Right atrium auricular region (tissue), 2 donors: Measurements from ENCODE around the gene EFNB3. TPM values are rescaled to one million over a fixed set of nuclear protein-coding genes. Genes with fewer than 3 reads are reported as not detected.

ENCODE experiments used
- DNase-seq: peaks from one replicate; pipeline ENCODE4 v3.0.0-alpha.2; 2019; ENCODE audit warnings: low spot score
- H3K27ac ChIP-seq, 2 donors: fragments of 200-600 bp; sonication (generic); 1 replicate in 1 of 2; 2 replicates in 1 of 2; pipeline ENCODE4 v1.5.1; 2016 to 2019
- H3K27me3 ChIP-seq, 2 donors: fragments of 200-600 bp; sonication (generic); one replicate each; pipeline versions ENCODE4 v1.5.1 to v1.6.0; 2017 to 2019
- H3K36me3 ChIP-seq: fragments of 200-600 bp; sonication (generic); one replicate; pipeline ENCODE4 v1.5.1; 2016
- H3K4me1 ChIP-seq, 2 donors: fragments of 200-600 bp; sonication (generic); one replicate each; pipeline versions ENCODE4 v1.5.1 to v1.6.0; 2017 to 2019
- H3K4me3 ChIP-seq, 2 donors: fragments of 200-600 bp; sonication (generic); 1 replicate in 1 of 2; 2 replicates in 1 of 2; pipeline ENCODE4 v1.5.1; 2017 to 2019; ENCODE audit warnings: mild to moderate bottlenecking in 1 of 2, moderate library complexity in 1 of 2
- H3K9me3 ChIP-seq, 2 donors: fragments of 200-600 bp; sonication (generic); one replicate each; pipeline ENCODE4 v1.5.1; 2019
- CTCF ChIP-seq, 2 donors: fragments of 200-600 bp; sonication (generic); IDR thresholded peaks; one replicate each; pipeline ENCODE4 v1.5.1; 2019; ENCODE audit warnings: antibody characterized with exemption in 2 of 2
- total RNA-seq, 2 donors: library from RNA; depleted of rRNA; stranded (reverse); fragments of >200 nt; gene quantifications; one replicate each; pipeline ENCODE4 v1.1.0, GENCODE V29; 2016

The EFNB3 gene
- total RNA-seq, 2 donors from 2014 or later: 2.1 to 5.9 TPM

GRCh38 chr17:7713782-7714181 is 8.8 kb downstream of the EFNB3 start:
- no peaks in the 10 kb centered on the region for H3K27me3 ChIP-seq
- H3K9me3 ChIP-seq: no peaks in the 10 kb centered on the region
- H3K36me3 ChIP-seq: no peaks in the 10 kb centered on the region
- no peak for DNase-seq
- no peak overlapping the region for H3K27ac ChIP-seq
- H3K4me3 ChIP-seq: no peak overlapping the region
- peaks cover 0 to 21% of the 10 kb centered on the region in 2 donors for H3K4me1 ChIP-seq
- no peak for TF ChIP-seq CTCF (IDR thresholded peaks at IDR 0.05)

- Histone ChIP-seq H3K27me3 (no peaks in the 10 kb centered on the region), H3K36me3 (no peaks in the 10 kb centered on the region)
These were observed 10.0 kb downstream of the EFNB3 start for GRCh38 chr17:7714721-7715594.

GRCh38 chr17:7715936-7716886 is 11.2 kb downstream of the EFNB3 start:
- peaks cover 0 to 21% of the 10 kb centered on the region in 2 donors for H3K4me1 ChIP-seq
- no peaks in the 10 kb centered on the region for H3K36me3 ChIP-seq
- no peaks in the 10 kb centered on the region for H3K27me3 ChIP-seq
- peak overlapping the region; percentile 63 to 69 for H3K27ac ChIP-seq
- DNase-seq: no peak
- no peaks in the 10 kb centered on the region for H3K9me3 ChIP-seq
- peak overlapping the region; percentile 60 to 64 for H3K4me3 ChIP-seq
- no peak for TF ChIP-seq CTCF (IDR thresholded peaks at IDR 0.05)

More at GRCh38 chr17:7714721-7715594, 10.0 kb downstream of the EFNB3 start:
- Histone ChIP-seq H3K4me3 (no peak overlapping the region), H3K27ac (no peak overlapping the region), H3K4me1 (peaks cover 0 to 21% of the 10 kb centered on the region in 2 donors), H3K9me3 (no peaks in the 10 kb centered on the region)
- TF ChIP-seq CTCF (IDR thresholded peaks at IDR 0.05): no peak
- no peak for DNase-seq

- Histone ChIP-seq H3K27me3 (no peaks in the 10 kb centered on the region), H3K27ac (peak within 1 kb of the TSS; percentile 63 to 69)
These were observed 12.1 kb downstream of the EFNB3 start, which contains the start of gene DNAH2 for GRCh38 chr17:7716901-7717755. Gene DNAH2 (plus strand): TSS chr17:7717744. CDS start chr17:7719735, 1,991 bp downstream.

More at GRCh38 chr17:7716901-7717755, 12.1 kb downstream of the EFNB3 start, which contains the start of gene DNAH2:
- Histone ChIP-seq H3K9me3 (no peaks in the 10 kb centered on the region), H3K36me3 (no peaks in the 10 kb centered on the region), H3K4me3 (peak within 1 kb of the TSS; percentile 60 to 64), H3K4me1 (peaks cover 0 to 21% of the 10 kb centered on the region in 2 donors)
- DNase-seq: peak; percentile 71
- peak; percentile 28 to 72 for TF ChIP-seq CTCF (IDR thresholded peaks at IDR 0.05)
